ENCODE measurements around the gene TMEM42. TPM values are rescaled to one million over a fixed set of nuclear protein-coding genes. Genes with fewer than 3 reads are reported as not detected.
"Not testable (repeated sequence)": the region's sequence is repeated elsewhere in the genome, so short reads cannot be mapped to it uniquely, and the experiment has no call there.

TMEM42 gene
- 24.2 TPM for polyA plus RNA-seq (2013)

DNA sequence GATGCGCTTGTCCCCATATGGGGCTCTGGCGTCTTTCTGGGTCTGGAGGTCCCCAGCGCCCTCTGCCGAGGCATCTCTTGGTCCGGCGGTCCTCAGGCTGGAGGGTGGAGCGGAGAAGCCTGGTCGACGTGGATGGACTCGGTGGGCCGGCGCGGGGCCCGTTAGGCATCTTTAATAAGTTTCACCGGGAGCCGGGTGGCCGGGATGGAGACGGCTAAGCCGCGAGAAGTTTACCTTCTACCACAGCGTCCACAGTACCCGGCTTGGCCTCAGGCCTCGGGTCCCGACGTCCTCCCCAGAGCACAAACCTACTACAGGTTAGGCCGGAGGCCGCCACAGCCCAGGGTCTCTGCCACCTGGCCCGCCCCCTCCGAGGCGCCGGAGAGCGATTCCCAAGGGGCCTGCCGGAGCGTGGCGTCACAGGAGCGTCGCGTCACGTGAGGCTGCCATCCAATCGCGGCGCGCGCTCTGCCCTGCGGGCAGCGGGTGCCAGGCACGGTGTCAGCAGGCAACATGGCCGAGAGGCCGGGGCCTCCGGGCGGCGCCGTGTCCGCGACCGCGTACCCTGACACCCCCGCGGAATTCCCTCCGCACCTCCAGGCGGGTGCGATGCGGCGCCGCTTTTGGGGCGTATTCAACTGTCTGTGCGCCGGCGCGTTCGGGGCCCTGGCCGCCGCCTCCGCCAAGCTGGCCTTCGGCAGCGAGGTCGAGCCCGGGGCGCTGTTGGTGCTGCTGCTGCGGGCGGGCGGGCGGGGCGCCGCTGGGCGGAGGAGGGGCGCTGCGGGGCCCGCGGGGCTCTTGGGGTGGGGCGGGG, at the start of gene TMEM42:
TSS of gene TMEM42 (plus strand) at position 501 of the 814 bp plus-strand sequence. CDS start at position 514, 13 bp downstream.
- Histone ChIP-seq H3K36me3 (ENCODE audit: control insufficient read depth in 4 of 4, insufficient read depth in 4 of 4, low read length in 3 of 4) (peaks cover 0 to 15% (median 3%) of the 10 kb centered on the region in 4 experiments), H3K27me3 (replicated peaks in 2 of 5; ENCODE audit: control insufficient read depth in 4 of 5, insufficient read depth in 5 of 5, low read length in 4 of 5) (no peaks in the 10 kb centered on the region), H3K4me3 (ENCODE audit: control insufficient read depth in 1 of 7, extremely low read depth in 1 of 7, insufficient read depth in 4 of 7, low read depth in 2 of 7, low read length in 6 of 7) (peak within 1 kb of the TSS; percentile 45 to 77 (median 68)), H3K9me3 (ENCODE audit: control extremely low read depth in 1 of 5, control insufficient read depth in 4 of 5, insufficient read depth in 2 of 5, low read depth in 1 of 5, low read length in 4 of 5) (peaks cover 0 to 4% (median 0%) of the 10 kb centered on the region in 5 experiments), H3K4me1 (ENCODE audit: control extremely low read depth in 1 of 4, control insufficient read depth in 4 of 4, insufficient read depth in 4 of 4, low read length in 3 of 4) (peaks cover 0 to 12% (median 8%) of the 10 kb centered on the region in 4 experiments), H3K27ac (ENCODE audit: insufficient read depth in 1 of 2, low read depth in 1 of 2, low read length in 2 of 2, poor library complexity in 1 of 2, severe bottlenecking in 2 of 2) (peak within 1 kb of the TSS; percentile 82 to 83)
- WGBS (ENCODE audit: insufficient coverage) = under 1% methylated on average over 74 of the region's 91 CpGs
- CTCF ChIA-PET = no interaction called here
- peak; percentile 90 to 96 (median 95) for DNase-seq
- POLR2A ChIA-PET = interaction anchor here (0.5 kb wide), 1 partner anchor 175 kb away, joined by 4 read pairs; no protein-coding TSS in a partner anchor

DNA sequence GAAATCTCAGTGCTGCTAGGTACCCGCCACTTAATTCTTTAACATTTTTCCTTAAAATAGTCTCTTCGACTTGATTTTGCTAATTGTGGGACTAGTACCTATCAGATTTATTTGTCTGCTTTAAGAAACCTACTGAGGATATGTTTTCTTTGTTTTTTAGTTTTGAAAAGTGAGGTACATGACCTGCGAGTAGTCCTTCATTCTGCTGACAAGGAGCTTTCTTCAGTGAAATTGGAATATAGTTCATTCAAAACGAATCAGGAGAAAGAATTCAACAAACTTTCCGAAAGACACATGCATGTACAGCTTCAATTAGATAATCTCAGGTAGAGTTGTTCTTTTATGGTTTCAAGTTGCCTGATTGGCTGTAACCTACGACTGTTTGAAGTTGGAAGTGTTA, 47.0 kb upstream of the TMEM42 start:
- CTCF ChIA-PET = interaction anchor here (1.2 kb wide), 1 partner anchor 21 kb away, joined by 4 read pairs; no protein-coding TSS in a partner anchor
- H3K9me3 ChIP-seq (ENCODE audit: control extremely low read depth in 1 of 5, control insufficient read depth in 4 of 5, insufficient read depth in 2 of 5, low read depth in 1 of 5, low read length in 4 of 5) = peaks cover 0 to 4% (median 0%) of the 10 kb centered on the region in 5 experiments
- H3K27ac ChIP-seq (ENCODE audit: insufficient read depth in 1 of 2, low read depth in 1 of 2, low read length in 2 of 2, poor library complexity in 1 of 2, severe bottlenecking in 2 of 2) = no peak overlapping the region
- no peaks in the 10 kb centered on the region for H3K27me3 ChIP-seq (replicated peaks in 2 of 5; ENCODE audit: control insufficient read depth in 4 of 5, insufficient read depth in 5 of 5, low read length in 4 of 5)
- no peak overlapping the region for H3K4me3 ChIP-seq (ENCODE audit: control insufficient read depth in 1 of 7, extremely low read depth in 1 of 7, insufficient read depth in 4 of 7, low read depth in 2 of 7, low read length in 6 of 7)
- H3K4me1 ChIP-seq (ENCODE audit: control extremely low read depth in 1 of 4, control insufficient read depth in 4 of 4, insufficient read depth in 4 of 4, low read length in 3 of 4) = no peaks in the 10 kb centered on the region
- no peak for DNase-seq
- WGBS (ENCODE audit: insufficient coverage) = no CpG with 5 or more reads among the region's 6 CpGs
- POLR2A ChIA-PET = no interaction called here
- peaks cover 15 to 31% (median 22%) of the 10 kb centered on the region in 4 experiments for H3K36me3 ChIP-seq (ENCODE audit: control insufficient read depth in 4 of 4, insufficient read depth in 4 of 4, low read length in 3 of 4)

- WGBS (ENCODE audit: insufficient coverage) = no CpG with 5 or more reads among the region's 2 CpGs
- H3K4me1 ChIP-seq (ENCODE audit: control extremely low read depth in 1 of 4, control insufficient read depth in 4 of 4, insufficient read depth in 4 of 4, low read length in 3 of 4); POLR2A ChIA-PET; H3K4me3 ChIP-seq (ENCODE audit: control insufficient read depth in 1 of 7, extremely low read depth in 1 of 7, insufficient read depth in 4 of 7, low read depth in 2 of 7, low read length in 6 of 7); H3K9me3 ChIP-seq (ENCODE audit: control extremely low read depth in 1 of 5, control insufficient read depth in 4 of 5, insufficient read depth in 2 of 5, low read depth in 1 of 5, low read length in 4 of 5); H3K27ac ChIP-seq (ENCODE audit: insufficient read depth in 1 of 2, low read depth in 1 of 2, low read length in 2 of 2, poor library complexity in 1 of 2, severe bottlenecking in 2 of 2); CTCF ChIA-PET; H3K27me3 ChIP-seq (replicated peaks in 2 of 5; ENCODE audit: control insufficient read depth in 4 of 5, insufficient read depth in 5 of 5, low read length in 4 of 5); DNase-seq: not testable (repeated sequence)
- peaks cover 15 to 25% (median 20%) of the 10 kb centered on the region in 4 experiments for H3K36me3 ChIP-seq (ENCODE audit: control insufficient read depth in 4 of 4, insufficient read depth in 4 of 4, low read length in 3 of 4)
Measured at GRCh38 chr3:44816334-44816733, 45.4 kb upstream of the TMEM42 start.

DNA sequence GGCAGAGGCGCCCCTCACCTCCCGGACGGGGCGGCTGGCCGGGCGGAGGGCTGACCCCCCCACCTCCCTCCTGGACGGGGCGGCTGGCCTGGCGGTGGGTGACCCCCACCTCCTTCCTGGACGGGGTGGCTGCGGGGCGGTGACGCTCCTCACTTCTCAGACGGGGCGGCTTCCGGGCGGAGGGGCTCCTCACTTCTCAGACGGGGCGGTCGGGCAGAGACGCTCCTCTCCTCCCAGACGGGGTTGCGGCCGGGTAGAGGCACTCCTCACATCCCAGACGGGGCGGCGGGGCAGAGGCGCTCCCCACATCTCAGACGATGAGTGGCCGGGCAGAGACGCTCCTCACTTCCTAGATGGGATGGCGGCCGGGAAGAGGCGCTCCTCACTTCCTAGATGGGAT, 40.5 kb upstream of the TMEM42 start:
- H3K9me3 ChIP-seq (ENCODE audit: control extremely low read depth in 1 of 5, control insufficient read depth in 4 of 5, insufficient read depth in 2 of 5, low read depth in 1 of 5, low read length in 4 of 5); DNase-seq; H3K4me3 ChIP-seq (ENCODE audit: control insufficient read depth in 1 of 7, extremely low read depth in 1 of 7, insufficient read depth in 4 of 7, low read depth in 2 of 7, low read length in 6 of 7); POLR2A ChIA-PET; H3K27ac ChIP-seq (ENCODE audit: insufficient read depth in 1 of 2, low read depth in 1 of 2, low read length in 2 of 2, poor library complexity in 1 of 2, severe bottlenecking in 2 of 2); CTCF ChIA-PET; H3K27me3 ChIP-seq (replicated peaks in 2 of 5; ENCODE audit: control insufficient read depth in 4 of 5, insufficient read depth in 5 of 5, low read length in 4 of 5); H3K4me1 ChIP-seq (ENCODE audit: control extremely low read depth in 1 of 4, control insufficient read depth in 4 of 4, insufficient read depth in 4 of 4, low read length in 3 of 4): not testable (repeated sequence)
- H3K36me3 ChIP-seq (ENCODE audit: control insufficient read depth in 4 of 4, insufficient read depth in 4 of 4, low read length in 3 of 4) = peaks cover 4 to 15% (median 8%) of the 10 kb centered on the region in 4 experiments
- WGBS (ENCODE audit: insufficient coverage) = 92% methylated on average over 5 of the region's 34 CpGs

DNA sequence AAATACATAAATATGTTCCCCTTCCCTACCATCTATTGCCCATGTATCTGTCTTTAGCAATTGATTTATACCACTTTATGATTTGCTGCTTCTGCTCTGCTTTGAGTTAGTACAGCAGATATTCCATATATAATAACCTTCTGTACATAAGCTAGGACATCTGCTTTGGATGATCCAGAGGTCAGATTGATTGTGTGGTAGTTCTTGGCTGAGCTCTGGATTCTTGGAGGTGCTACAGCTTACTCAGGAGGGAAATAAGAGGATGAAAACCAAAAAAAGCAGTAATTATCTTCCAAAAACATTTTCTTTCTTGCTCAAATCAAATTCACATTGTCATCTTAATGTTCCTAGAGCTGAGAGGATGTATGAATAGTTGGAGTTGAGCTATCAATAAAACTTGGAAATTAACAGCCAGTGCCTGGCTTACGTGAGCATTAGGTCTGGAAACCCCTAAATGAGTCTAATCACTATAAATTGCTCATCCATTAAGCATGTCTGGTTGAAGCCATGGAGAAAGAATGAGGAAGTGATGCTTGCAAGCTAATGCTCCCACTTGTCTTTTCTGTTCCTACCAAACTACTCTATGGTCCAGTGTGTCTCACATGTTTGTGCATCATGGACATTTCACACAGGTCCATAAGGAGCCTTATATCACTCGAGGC, 36.3 kb upstream of the TMEM42 start:
- Histone ChIP-seq H3K4me1 (ENCODE audit: control extremely low read depth in 1 of 4, control insufficient read depth in 4 of 4, insufficient read depth in 4 of 4, low read length in 3 of 4) (no peaks in the 10 kb centered on the region), H3K4me3 (ENCODE audit: control insufficient read depth in 1 of 7, extremely low read depth in 1 of 7, insufficient read depth in 4 of 7, low read depth in 2 of 7, low read length in 6 of 7) (no peak overlapping the region), H3K27me3 (replicated peaks in 2 of 5; ENCODE audit: control insufficient read depth in 4 of 5, insufficient read depth in 5 of 5, low read length in 4 of 5) (no peaks in the 10 kb centered on the region), H3K27ac (ENCODE audit: insufficient read depth in 1 of 2, low read depth in 1 of 2, low read length in 2 of 2, poor library complexity in 1 of 2, severe bottlenecking in 2 of 2) (no peak overlapping the region), H3K9me3 (ENCODE audit: control extremely low read depth in 1 of 5, control insufficient read depth in 4 of 5, insufficient read depth in 2 of 5, low read depth in 1 of 5, low read length in 4 of 5) (no peaks in the 10 kb centered on the region), H3K36me3 (ENCODE audit: control insufficient read depth in 4 of 4, insufficient read depth in 4 of 4, low read length in 3 of 4) (peaks cover 8 to 31% (median 18%) of the 10 kb centered on the region in 4 experiments)
- WGBS (ENCODE audit: insufficient coverage) = no CpG with 5 or more reads among the region's 2 CpGs
- DNase-seq = no peak
- ChIA-PET POLR2A (no interaction called here), CTCF (interaction anchor here (0.7 kb wide), 1 partner anchor 61 kb away, joined by 3 read pairs; no protein-coding TSS in a partner anchor)

GRCh38 chr3:44827196-44827595, 34.5 kb upstream of the TMEM42 start:
- DNase-seq = no peak
- Histone ChIP-seq H3K9me3 (ENCODE audit: control extremely low read depth in 1 of 5, control insufficient read depth in 4 of 5, insufficient read depth in 2 of 5, low read depth in 1 of 5, low read length in 4 of 5) (no peaks in the 10 kb centered on the region), H3K27ac (ENCODE audit: insufficient read depth in 1 of 2, low read depth in 1 of 2, low read length in 2 of 2, poor library complexity in 1 of 2, severe bottlenecking in 2 of 2) (no peak overlapping the region), H3K4me1 (ENCODE audit: control extremely low read depth in 1 of 4, control insufficient read depth in 4 of 4, insufficient read depth in 4 of 4, low read length in 3 of 4) (no peaks in the 10 kb centered on the region), H3K4me3 (ENCODE audit: control insufficient read depth in 1 of 7, extremely low read depth in 1 of 7, insufficient read depth in 4 of 7, low read depth in 2 of 7, low read length in 6 of 7) (no peak overlapping the region), H3K36me3 (ENCODE audit: control insufficient read depth in 4 of 4, insufficient read depth in 4 of 4, low read length in 3 of 4) (peaks cover 10 to 47% (median 28%) of the 10 kb centered on the region in 4 experiments), H3K27me3 (replicated peaks in 2 of 5; ENCODE audit: control insufficient read depth in 4 of 5, insufficient read depth in 5 of 5, low read length in 4 of 5) (no peaks in the 10 kb centered on the region)
- WGBS (ENCODE audit: insufficient coverage) = no CpG with 5 or more reads among the region's 3 CpGs
- ChIA-PET POLR2A (no interaction called here), CTCF (no interaction called here)

DNA sequence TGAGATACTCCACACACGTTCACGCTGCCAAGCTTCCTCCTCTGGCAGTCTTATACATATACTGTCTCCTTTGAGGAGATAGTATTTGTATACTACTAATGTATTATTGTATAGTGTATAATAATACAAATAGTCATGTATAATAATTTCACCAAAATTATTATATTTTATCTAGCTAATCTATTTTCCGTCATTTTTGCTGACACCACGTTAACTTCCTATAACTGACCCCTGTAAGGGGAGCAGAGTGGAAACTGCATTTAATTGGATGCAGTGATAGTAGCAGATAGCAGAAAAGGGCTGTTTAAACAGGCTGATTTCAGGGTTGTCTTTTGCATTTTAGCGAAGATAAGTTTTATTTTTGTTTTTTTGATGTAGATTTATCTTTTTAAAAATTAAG, 30.5 kb upstream of the TMEM42 start:
- POLR2A ChIA-PET = no interaction called here
- Histone ChIP-seq H3K27me3 (replicated peaks in 2 of 5; ENCODE audit: control insufficient read depth in 4 of 5, insufficient read depth in 5 of 5, low read length in 4 of 5) (no peaks in the 10 kb centered on the region), H3K9me3 (ENCODE audit: control extremely low read depth in 1 of 5, control insufficient read depth in 4 of 5, insufficient read depth in 2 of 5, low read depth in 1 of 5, low read length in 4 of 5) (peaks cover 0 to 5% (median 2%) of the 10 kb centered on the region in 5 experiments), H3K4me1 (ENCODE audit: control extremely low read depth in 1 of 4, control insufficient read depth in 4 of 4, insufficient read depth in 4 of 4, low read length in 3 of 4) (no peaks in the 10 kb centered on the region), H3K4me3 (ENCODE audit: control insufficient read depth in 1 of 7, extremely low read depth in 1 of 7, insufficient read depth in 4 of 7, low read depth in 2 of 7, low read length in 6 of 7) (no peak overlapping the region), H3K36me3 (ENCODE audit: control insufficient read depth in 4 of 4, insufficient read depth in 4 of 4, low read length in 3 of 4) (peaks cover 6 to 59% (median 37%) of the 10 kb centered on the region in 4 experiments), H3K27ac (ENCODE audit: insufficient read depth in 1 of 2, low read depth in 1 of 2, low read length in 2 of 2, poor library complexity in 1 of 2, severe bottlenecking in 2 of 2) (no peak overlapping the region)
- 100% methylated on average over 2 of the region's 5 CpGs for WGBS (ENCODE audit: insufficient coverage)
- CTCF ChIA-PET = interaction anchor here (0.9 to 1.3 kb wide), 2 partner anchors 8 to 15 kb away, joined by 3 read pairs; no protein-coding TSS in a partner anchor
- no peak for DNase-seq

Measured in common myeloid progenitor, CD34-positive (primary cell).